AG04449 (cell line): ENCODE measurements around the gene LIN37.

Source experiments
- CTCF ChIA-PET: fragments of 350-600 bp; formaldehyde crosslinking; extraction: SDS; loops from one replicate; lab custom pipeline; 2021; ENCODE audit warnings: antibody characterized with exemption; lab: Yijun Ruan, JAX
- POLR2A ChIA-PET: fragments of 400-600, 350-600 bp; formaldehyde crosslinking; extraction: SDS; loops from one replicate; lab custom pipeline; 2020; ENCODE audit warnings: antibody characterized with exemption, inconsistent platforms; lab: Yijun Ruan, JAX
- DNase-seq: peaks from one replicate; pipeline ENCODE4 v3.0.0-alpha.2; 2010; ENCODE audit warnings: low read depth, low spot score
- H3K4me3 ChIP-seq: 2 replicates; pipeline ENCODE4 v1.5.1; 2011; ENCODE audit warnings: low read depth, mild to moderate bottlenecking, control low read depth, low read length
- CTCF ChIP-seq: IDR thresholded peaks from one replicate; pipeline ENCODE4 v1.5.1; 2011; ENCODE audit warnings: mild to moderate bottlenecking, moderate library complexity, low read length, control low read depth, inconsistent platforms; ENCODE audit not compliant: insufficient read depth; ENCODE audit errors: missing control alignments

Gene LIN37

DNA sequence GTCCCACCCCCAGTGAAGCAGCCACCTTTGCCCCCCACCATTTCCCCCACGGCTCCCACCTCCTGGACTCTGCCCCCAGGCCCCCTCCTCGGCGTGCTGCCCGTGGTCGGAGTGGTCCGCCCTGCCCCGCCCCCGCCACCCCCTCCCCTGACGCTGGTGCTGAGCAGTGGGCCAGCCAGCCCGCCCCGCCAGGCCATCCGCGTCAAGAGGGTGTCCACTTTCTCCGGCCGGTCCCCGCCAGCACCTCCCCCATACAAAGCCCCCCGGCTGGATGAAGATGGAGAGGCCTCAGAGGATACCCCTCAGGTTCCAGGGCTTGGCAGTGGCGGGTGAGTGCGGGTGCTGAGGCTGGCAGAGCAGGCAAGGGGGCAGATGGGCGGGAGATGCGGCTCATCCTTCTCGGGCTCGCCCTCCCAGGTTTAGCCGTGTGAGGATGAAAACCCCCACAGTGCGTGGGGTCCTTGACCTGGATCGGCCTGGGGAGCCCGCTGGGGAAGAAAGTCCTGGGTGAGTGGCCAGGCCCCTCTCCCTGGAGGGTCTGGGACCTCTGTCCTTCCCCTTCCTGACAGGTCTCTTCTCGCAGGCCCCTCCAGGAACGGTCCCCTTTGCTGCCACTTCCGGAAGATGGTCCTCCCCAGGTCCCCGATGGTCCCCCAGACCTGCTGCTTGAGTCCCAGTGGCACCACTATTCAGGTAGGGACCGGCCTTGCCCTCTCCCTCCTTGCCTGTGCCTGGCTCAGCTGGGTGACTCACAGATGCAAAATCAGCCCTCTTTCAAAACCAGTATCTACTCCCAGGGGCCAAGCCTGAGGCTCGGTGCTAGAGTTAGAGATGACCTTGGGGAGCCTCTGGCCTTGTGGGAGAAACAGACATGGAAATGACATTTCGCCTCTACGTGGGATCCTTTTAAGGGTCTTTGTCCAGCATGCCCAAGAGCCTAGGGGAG lies 14.9 kb upstream of the LIN37 start:
- ChIA-PET CTCF (no interaction called here), POLR2A (no interaction called here)
- TF ChIP-seq CTCF, result no peak
- H3K4me3 ChIP-seq, result no peak overlapping the region
- no peak for DNase-seq

DNA sequence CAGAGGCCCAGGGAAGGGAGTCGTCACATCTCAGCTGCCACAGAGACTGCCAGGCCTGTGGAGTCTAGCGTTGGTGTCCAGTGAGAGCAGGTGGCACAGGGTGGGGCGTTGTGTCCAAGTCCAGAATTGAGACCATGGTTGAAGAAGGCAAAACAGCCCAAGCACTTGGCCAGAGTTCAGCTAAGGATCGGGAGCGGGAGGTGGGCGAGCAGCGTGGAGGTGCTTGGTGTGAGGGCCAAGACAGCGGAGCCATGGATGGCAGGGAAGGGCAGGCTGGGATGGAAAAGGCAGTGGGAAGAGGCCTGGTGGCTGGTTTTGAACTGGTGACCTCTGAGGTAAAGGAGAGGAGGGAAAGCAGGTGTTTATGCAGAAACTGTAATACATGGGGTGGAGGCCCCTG lies 14.1 kb upstream of the LIN37 start:
- ChIA-PET CTCF (no interaction called here), POLR2A (no interaction called here)
- TF ChIP-seq CTCF, result no peak

DNA sequence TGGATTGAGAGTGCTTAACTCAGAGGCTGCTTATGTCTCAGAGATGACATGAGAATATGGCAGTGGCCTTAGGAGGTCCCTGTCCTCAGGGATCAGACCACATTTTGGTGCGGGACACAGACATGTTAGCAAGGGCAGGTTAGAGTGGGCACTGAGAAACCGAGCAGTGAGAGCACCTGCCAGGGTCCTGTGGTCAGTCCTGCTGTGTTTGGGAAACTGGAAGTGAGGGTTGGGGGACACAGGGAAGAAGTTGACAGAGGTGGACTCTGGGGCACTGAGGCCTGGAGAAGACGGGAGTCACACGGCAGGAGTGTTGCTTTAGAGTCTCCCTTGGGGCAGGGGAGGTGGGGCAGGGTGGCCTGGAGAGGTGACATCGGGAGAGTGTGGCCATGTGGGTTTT lies 13.5 kb upstream of the LIN37 start:
- ChIA-PET CTCF (no interaction called here), POLR2A (no interaction called here)
- no peak for DNase-seq
- H3K4me3 ChIP-seq, result no peak overlapping the region
- TF ChIP-seq CTCF, result no peak

More for the DNA sequence above, 14.1 kb upstream of the LIN37 start:
- no peak for DNase-seq
- H3K4me3 ChIP-seq, result no peak overlapping the region

DNA sequence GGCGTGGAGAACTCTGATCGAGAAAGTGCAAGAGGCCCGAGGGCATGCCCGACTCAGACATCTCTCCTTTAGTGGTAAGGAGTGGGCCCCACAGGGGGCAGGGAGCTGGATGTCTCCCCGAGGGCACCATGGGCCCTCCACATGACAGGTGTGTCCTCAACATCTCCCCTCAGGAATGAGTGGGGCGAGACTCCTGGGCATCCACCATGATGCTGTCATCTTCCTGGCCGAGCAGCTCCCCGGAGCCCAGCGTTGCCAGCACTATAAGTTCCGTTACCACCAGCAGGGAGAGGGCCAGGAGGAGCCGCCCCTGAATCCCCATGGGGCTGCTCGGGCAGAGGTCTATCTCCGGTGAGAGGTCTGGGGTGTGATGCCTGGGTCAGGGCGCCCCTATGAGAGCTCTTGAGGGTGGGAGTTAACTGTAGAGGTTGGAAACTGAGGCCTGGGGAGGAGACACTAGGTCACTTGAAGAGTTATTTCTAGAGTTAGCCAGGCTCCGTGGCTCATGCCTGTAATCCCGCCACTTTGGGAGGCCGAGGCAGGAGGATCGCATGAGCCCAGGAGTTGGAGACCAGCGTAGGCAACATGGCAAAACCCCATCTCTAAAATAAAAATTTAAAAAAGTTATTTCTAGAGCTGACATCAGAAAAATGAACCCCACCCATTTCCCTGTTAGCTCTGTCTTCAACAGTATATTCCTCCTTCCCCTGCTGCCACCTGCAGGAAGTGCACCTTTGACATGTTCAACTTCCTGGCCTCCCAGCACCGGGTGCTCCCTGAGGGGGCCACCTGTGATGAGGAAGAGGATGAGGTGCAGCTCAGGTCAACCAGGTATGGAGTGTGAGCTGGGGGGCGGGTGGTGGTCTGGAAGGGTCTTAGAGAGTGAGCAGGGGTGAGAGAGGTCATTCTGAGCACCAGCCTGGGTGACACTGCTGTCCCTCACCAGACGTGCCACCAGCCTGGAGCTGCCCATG lies 11.2 kb upstream of the LIN37 start:
- ChIA-PET CTCF (interaction anchor here (0.7 to 1.8 kb wide), 4 partner anchors 9 to 194 kb away, joined by 3 to 5 read pairs (median 3); no protein-coding TSS in a partner anchor), POLR2A (no interaction called here)
- no peak overlapping the region for H3K4me3 ChIP-seq
- no peak for TF ChIP-seq CTCF
- DNase-seq, result no peak

- POLR2A ChIA-PET, result no interaction called here
- H3K4me3 ChIP-seq, result no peak overlapping the region
- TF ChIP-seq CTCF, result no peak
- DNase-seq, result no peak
- CTCF ChIA-PET, result interaction anchor here (1.8 kb wide), 1 partner anchor 10 kb away, joined by 5 read pairs; no protein-coding TSS in a partner anchor
Measured at GRCh38 chr19:35738021-35738886, 10.1 kb upstream of the LIN37 start.
